Measurements from ENCODE around the gene ARHGAP8.
"Not testable (repeated sequence)": the region's sequence is repeated elsewhere in the genome, so short reads cannot be mapped to it uniquely, and the experiment has no call there.

The ARHGAP8 gene

DNA sequence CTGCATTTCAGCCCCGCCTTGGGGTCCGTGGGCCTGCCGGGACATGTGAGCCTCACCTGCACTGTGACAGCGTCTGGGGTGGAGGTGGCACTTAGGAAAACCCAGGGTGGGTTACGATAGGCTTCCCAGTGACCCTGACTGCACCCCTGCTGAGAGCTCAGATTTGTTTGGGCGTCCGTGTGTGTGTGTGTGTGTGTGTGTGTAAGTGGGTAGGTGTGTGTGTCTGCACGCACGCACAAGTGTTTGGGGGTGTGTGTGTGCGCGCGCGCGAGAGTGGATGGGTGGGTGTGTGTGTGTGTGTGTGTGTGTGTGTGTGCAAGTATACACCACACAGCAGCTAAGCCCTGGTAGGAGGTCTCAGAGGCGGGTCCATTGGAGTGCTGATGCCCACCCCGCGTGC, 12.1 kb upstream of the ARHGAP8 start:
- DNase-seq = no peak

DNA sequence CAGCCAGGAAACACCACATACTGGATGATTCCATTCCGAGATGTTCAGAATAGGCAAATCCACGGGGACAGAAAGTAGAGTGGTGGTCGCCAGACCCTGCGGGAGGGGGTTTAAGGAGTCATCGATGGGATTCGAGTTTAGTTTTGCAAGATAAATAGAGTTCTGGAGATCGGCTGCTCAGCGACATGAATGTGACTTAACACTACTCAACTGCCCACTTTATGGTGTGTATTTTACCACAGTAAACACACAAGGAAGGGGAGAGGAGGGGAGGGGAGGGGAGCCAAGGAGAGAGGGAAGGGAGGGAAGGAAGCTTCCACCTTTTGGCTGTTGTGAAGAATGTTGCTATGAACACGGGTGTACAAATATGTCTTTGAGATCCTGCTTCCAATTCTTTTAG, 10.4 kb upstream of the ARHGAP8 start:
- no peak for DNase-seq

GRCh38 chr22:44743247-44743646, 9.1 kb upstream of the ARHGAP8 start:
- no peak for DNase-seq

- DNase-seq = no peak
These were observed 8.6 kb upstream of the ARHGAP8 start for GRCh38 chr22:44743804-44744211.

- no peak for DNase-seq
These were observed 6.3 kb upstream of the ARHGAP8 start for GRCh38 chr22:44745853-44746789.

DNA sequence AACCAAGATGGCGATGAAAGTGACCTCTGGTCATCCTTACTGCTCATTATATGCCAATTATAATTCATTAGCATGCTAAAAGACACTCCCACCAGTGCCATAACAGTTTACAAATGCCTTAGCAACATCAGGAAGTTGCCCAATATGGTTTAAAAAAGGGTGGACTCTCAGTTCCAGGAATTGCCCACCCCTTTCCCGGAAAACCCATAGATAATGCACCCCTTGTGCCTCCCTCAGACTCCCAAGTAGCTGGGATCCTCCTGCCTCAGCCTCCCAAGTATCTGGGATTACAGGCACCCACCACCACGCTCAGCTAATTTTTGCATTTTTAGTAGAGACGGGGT, 4.6 kb upstream of the ARHGAP8 start:
- not testable (repeated sequence) for DNase-seq

- no peak for DNase-seq
These were observed 3.9 kb upstream of the ARHGAP8 start for GRCh38 chr22:44748524-44748923.

- no peak for DNase-seq
These were observed 1.9 kb upstream of the ARHGAP8 start for GRCh38 chr22:44750481-44750880.

DNA sequence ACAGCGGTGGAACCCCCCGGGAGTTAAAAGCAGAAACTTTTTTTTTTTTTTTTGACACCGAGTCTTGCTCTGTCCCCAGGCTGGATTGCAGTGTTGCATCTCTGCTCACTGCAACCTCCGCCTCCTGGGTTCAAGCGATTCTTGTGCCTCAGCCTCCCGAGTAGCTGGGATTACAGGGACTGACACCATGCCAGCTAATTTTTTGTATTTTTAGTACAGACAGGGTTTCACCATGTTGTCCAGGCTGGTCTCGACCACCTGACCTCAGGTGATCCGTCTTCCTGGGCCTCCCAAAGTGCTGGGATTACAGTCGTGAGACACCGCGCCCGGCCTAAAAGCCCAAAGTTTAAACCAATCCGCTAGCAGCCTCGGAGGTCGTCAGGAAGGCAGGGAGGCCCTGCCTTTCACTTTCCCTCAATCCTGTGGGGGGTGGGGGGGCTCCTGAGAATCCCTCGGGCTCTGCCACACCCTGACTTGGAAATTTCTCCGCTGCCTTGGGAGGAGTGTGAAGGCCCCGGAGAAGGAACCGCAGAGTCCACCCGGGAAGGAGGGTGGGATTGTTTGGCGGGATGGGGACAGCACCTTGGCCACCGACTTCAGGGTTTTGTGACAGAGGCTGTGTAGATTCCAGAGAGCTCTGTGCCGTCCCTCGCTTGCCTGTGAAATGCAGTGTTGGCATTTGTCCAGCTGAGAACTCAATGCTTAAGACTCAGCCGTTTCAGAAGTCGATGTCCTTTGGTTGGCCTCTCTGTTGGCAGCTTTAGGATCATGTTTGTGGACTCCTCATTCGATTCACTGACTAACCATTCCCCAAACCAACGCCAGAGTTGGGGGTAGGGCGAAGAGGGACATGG, 1.0 kb downstream of the ARHGAP8 start:
- DNase-seq = no peak

DNA sequence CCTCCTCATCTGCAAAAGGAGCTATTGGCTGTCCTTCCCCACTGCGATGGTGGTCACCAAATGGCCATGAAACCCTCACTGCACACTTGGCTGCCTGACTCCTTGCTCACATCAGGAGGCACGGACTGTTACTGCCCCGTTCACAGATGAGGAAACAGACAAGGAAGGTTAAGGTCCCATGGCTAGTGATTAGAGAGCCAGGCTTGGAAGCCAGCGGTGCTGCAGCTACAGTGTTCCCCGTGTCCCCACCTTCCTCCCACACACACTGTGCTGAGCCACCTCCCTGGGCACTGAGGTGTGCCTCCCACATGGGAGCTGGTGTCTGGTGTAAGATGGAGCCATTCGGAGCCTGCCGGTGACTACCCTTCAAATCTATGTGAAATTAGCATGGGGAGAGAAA, 2.6 kb downstream of the ARHGAP8 start:
- DNase-seq = no peak

GRCh38 chr22:44755417-44755816, 3.0 kb downstream of the ARHGAP8 start:
- DNase-seq = no peak

DNA sequence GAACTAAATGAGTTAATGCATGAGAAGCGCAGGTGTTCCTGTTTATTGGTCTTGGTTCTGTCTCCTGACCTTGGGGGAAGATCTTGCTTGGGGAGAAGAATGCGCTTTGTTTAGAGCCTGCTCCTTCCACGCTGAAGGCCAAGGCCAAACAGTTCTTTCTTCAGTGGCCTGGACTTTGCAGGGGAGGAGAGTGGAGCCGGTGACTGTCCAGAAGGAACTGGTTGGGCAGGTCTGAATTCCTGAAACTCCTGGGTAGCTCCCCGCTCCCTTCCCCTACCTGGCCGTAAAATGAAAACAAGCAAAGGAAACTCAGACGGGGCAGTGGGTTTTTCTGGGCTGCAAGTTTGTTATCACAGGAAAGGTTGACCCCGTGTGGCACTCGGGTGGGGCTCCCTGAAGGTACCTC, 3.6 kb downstream of the ARHGAP8 start:
- no peak for DNase-seq

GRCh38 chr22:44758344-44758973, 6.1 kb downstream of the ARHGAP8 start:
- no peak for DNase-seq

- no peak for DNase-seq
These were observed 6.6 kb downstream of the ARHGAP8 start for GRCh38 chr22:44759001-44759400.

GRCh38 chr22:44759430-44760310, 7.3 kb downstream of the ARHGAP8 start:
- no peak for DNase-seq

- DNase-seq = no peak
These were observed 8.1 kb downstream of the ARHGAP8 start for GRCh38 chr22:44760476-44760875.

GRCh38 chr22:44761025-44761424, 8.7 kb downstream of the ARHGAP8 start:
- no peak for DNase-seq

DNA sequence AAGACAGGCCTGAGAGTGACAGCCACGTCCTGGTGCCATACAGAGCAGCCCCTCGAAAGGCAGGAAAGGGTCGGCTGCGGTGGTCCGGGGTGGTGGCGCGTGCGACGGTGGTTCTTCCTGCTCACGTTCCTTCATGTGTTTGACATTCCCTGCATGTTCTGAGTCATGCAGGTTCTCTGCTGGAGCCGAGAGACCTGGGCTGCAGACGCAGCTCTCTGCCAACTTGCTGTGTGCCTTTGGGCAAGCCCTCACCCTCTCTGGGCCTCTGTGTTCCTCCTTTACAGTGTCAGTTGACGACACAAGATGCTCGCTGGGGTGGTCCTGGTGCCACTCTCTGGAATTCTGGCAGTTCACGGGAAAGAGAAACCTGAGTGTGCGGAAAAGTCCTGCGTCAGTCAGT, 12.0 kb downstream of the ARHGAP8 start:
- DNase-seq = no peak

DNA sequence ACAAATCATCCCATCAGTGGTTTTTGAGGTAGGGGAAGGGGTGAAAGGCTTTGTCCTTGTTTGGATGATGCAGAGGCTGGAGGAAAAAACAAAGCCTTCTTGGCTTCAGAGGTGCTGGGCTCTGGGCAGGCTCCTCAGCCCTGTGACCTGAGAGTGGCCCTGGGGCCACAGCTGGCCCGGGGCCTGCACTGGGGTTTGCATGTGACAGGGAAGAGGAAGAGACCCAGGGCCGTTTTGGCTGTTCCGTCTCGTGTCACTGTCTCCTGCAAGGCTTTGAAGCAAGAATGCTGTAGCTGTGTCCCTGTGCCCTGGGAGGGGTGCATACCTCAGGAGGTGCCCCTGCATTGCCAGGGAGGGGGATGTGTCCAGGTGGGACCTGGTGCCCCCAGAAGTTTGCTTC, 12.6 kb downstream of the ARHGAP8 start:
- no peak for DNase-seq

DNA sequence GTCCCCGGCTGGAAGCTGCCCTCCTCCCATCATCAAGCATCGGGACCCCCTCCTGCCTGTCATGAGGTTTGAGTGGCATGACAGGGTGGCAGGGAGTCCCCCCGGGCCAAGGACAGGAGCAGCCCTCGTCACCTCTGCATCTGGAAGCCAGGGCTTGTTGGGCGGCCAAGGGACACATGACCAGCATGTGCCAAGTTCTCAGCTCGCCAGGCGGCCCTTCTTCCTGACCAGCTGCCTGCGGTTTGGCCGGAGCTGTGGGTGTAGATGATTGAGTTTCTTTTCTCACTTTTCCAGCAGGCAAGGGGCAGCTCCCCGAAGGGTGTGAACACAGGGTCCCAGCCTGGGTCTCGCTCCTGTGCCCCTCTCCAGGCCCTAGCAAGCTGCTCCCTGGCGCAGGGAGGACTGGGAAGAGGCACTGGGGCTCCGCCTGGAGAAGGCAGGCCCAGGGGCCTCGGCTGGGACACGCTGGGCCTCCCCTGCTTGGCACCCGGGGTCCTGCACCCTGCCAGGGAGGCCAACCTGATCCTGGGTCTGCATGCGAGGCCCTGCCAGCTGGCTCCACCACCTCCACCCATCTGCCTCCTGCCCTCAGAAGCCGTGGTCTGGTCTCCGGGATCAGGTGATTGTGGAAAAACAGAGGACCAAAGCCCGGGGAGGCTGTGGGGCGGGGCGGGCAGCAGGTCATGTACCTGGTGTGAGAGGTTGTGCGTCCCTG, 13.4 kb downstream of the ARHGAP8 start:
- no peak for DNase-seq

- no peak for DNase-seq
These were observed 20.7 kb downstream of the ARHGAP8 start for GRCh38 chr22:44773082-44773481.

DNA sequence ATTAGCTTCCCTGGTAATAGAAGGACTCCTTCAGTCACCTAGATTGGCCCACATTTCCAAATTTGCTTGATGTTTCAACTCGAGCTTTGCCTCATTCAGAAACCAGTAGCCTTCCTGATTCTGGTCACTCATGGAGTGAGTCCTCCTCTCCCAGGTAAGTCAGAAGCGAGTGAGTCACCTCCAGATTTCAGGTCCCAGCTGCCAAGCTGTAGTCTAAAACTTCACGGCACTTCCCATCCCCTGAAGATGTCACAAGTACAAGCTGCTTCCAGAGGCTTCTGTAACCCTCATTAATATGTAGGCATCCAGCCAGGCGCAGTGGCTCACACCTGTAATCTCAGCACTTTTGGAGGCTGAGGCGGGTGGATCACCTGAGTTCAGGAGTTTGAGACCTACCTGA, 23.5 kb downstream of the ARHGAP8 start:
- no peak for DNase-seq
